ENCODE data around the gene SLC13A4. TPM values are rescaled to one million over a fixed set of nuclear protein-coding genes. Genes with fewer than 3 reads are reported as not detected.

Gene SLC13A4
- not detected in 2 replicates for total RNA-seq

GRCh38 chr7:135728136-135728669 is at the start of gene SLC13A4:
TSS of gene SLC13A4 (minus strand) at chr7:135728186. CDS start at chr7:135727496, 690 bp downstream.

GRCh38 chr7:135748770-135749169 is 20.8 kb upstream of the SLC13A4 start, which contains the start of gene FAM180A:
TSS of gene FAM180A (minus strand) at chr7:135748813. CDS start at chr7:135748580, 233 bp downstream.

GRCh38 chr7:135662373-135663114 is 65.4 kb downstream of the SLC13A4 start, which contains the start of gene STMP1:
TSS of gene STMP1 (plus strand) at chr7:135662514.

Other genes starting within 250 kb of the SLC13A4 start
- gene CNOT4, start 218.1 kb downstream of the SLC13A4 start, total RNA-seq, result 7.3 and 7.8 TPM in 2 replicates
- 66.2 and 69.0 TPM in 2 replicates for gene NUP205, start 170.3 kb downstream of the SLC13A4 start, total RNA-seq
- 15.0 and 16.8 TPM in 2 replicates for gene STMP1, start 65.7 kb downstream of the SLC13A4 start, total RNA-seq
- 0.10 TPM in 1 of 2 replicates, not detected in the other for gene FAM180A, start 20.6 kb upstream of the SLC13A4 start, total RNA-seq
- 162 and 163 TPM in 2 replicates for gene MTPN, start 249.2 kb upstream of the SLC13A4 start, total RNA-seq

All from mammary microvascular endothelial cell (primary cell).